Activated B cell treated with CpG ODN at 0.5 μM for 24 hours (primary cell): Measurements from ENCODE around the gene R3HDML. TPM values are rescaled to one million over a fixed set of nuclear protein-coding genes. Genes with fewer than 3 reads are reported as not detected.
"Not testable (repeated sequence)": the region's sequence is repeated elsewhere in the genome, so short reads cannot be mapped to it uniquely, and the experiment has no call there.

ENCODE experiments used
- ATAC-seq: fragments of 200-7000 bp; cut with Tn5 transposase; one replicate; pipeline ENCODE4 v1.10.0; 2021; ENCODE audit warnings: low read depth, mild to moderate bottlenecking, moderate library complexity
- CTCF ChIA-PET: fragments of 350-600 bp; sonication (Branson Sonifier 250); formaldehyde crosslinking; loops from one replicate; lab custom pipeline; 2021; ENCODE audit warnings: antibody characterized with exemption; lab: Charles Lee
- POLR2A ChIA-PET: fragments of 350-600 bp; sonication (Branson Sonifier 250); formaldehyde crosslinking; loops from one replicate; lab custom pipeline; 2021; ENCODE audit warnings: antibody characterized with exemption; lab: Charles Lee
- DNase-seq: peaks from one replicate; pipeline ENCODE4 v3.0.0; 2022
- H3K27ac Mint-ChIP-seq: one replicate; pipeline ENCODE4 v1.8.0; 2020; ENCODE audit warnings: mixed read lengths
- H3K27me3 Mint-ChIP-seq: one replicate; pipeline ENCODE4 v1.8.0; 2021; ENCODE audit warnings: mixed read lengths
- H3K36me3 Mint-ChIP-seq: one replicate; pipeline ENCODE4 v1.8.0; 2021; ENCODE audit warnings: low read depth, mixed read lengths
- H3K4me1 Mint-ChIP-seq: one replicate; pipeline ENCODE4 v1.8.0; 2021; ENCODE audit warnings: mixed read lengths
- H3K4me3 Mint-ChIP-seq: one replicate; pipeline ENCODE4 v1.8.0; 2020; ENCODE audit warnings: mild to moderate bottlenecking, mixed read lengths
- H3K9me3 Mint-ChIP-seq: one replicate; pipeline ENCODE4 v1.8.0; 2020; ENCODE audit warnings: mixed read lengths
- CTCF ChIP-seq: fragments of 200-600 bp; IDR thresholded peaks from one replicate; pipeline ENCODE4 v1.8.0; 2022; ENCODE audit warnings: antibody characterized with exemption, mild to moderate bottlenecking
- intact Hi-C: fragments of 100-400 bp; cut with micrococcal nuclease; formaldehyde crosslinking; loops from one replicate; pipeline ENCODE4 v1.15.1; 2024
- total RNA-seq: library from RNA; stranded (reverse); gene quantifications from 2 replicates; pipeline ENCODE4 v1.2.3, GENCODE V29; 2022

Gene R3HDML
- total RNA-seq, 1 donor from 2014 or later = not detected

DNA sequence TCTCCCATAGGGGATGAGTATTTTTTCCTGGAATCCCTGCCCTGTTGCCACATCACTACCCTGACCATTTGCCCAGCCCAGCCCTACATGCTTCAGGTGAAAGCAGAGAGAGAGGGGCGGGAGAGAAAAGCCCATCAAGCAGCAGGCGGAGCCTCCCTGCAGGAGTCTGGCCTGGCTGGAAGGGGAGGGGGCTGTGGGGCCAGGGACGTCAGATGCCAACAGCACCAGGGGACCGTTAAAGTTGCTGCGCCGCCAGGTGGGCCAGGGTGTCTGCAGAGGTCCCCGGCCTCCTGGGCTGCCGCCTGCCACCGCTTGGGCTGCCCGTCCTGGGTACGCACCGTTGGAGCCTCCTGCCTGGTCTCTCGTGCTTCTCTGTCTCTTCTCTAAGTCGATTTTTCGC lies 757 bp upstream of the R3HDML start:
- Mint-ChIP-seq H3K27me3 (peaks cover 28% of the 10 kb centered on the region), H3K4me1 (no peaks in the 10 kb centered on the region), H3K9me3 (no peaks in the 10 kb centered on the region), H3K4me3 (no peak overlapping the region), H3K36me3 (no peaks in the 10 kb centered on the region), H3K27ac (no peak overlapping the region)
- intact Hi-C loops = no loop called here
- ChIA-PET CTCF (no interaction called here), POLR2A (no interaction called here)
- no peak for TF ChIP-seq CTCF
- ATAC-seq (no peak), DNase-seq (no peak)

DNA sequence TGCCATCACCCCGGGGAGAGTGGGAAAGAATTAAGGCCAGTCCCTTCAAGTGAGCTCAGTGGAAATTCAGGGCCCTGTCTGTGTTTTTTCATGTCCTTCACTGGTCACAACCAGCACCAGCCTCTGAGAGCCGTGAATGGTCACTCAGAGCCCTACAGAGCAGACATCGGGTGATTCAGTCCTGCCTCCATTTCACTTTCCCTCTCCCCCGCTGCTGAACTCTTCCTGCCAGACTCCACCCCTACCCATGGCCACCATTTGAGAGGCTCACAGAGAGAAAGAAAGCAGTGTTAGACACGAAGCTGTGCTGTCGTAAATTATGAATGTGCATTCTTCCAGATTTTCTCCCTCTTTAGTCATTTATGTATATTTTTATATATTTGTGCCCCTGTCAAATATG lies 5.4 kb downstream of the R3HDML start:
- Mint-ChIP-seq H3K36me3 (no peaks in the 10 kb centered on the region), H3K27me3 (peaks cover 11% of the 10 kb centered on the region), H3K4me1 (no peaks in the 10 kb centered on the region), H3K4me3 (no peak overlapping the region), H3K9me3 (no peaks in the 10 kb centered on the region), H3K27ac (no peak overlapping the region)
- intact Hi-C loops = no loop called here
- ChIA-PET CTCF (no interaction called here), POLR2A (no interaction called here)
- DNase-seq (no peak), ATAC-seq (no peak)
- no peak for TF ChIP-seq CTCF

DNA sequence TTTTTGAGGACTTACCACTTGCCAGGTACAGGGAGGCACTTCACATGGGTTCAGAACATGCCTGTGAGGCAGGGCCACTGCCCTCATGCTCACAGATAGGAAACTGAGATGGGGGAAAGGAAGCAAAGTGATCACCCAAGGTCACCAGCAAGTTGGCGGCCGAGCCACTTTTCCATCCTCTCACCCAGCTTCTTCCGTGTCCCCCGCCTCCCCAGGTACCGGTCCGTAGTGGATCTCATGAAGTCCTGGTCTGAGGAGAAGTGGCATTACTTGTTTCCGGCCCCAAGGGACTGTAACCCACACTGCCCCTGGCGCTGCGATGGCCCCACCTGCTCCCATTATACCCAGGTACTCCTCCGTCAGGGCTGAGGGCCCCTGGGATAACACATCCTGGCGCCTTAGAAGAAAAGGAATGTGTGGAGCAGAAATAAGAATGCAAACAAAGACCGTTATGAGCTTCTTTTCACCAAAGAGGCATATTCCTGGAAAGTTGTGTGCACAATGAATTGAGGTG lies 6.4 kb downstream of the R3HDML start:
- H3K27me3 Mint-ChIP-seq = peaks cover 8% of the 10 kb centered on the region
- TF ChIP-seq CTCF = no peak
- DNase-seq (no peak), ATAC-seq (no peak)
- intact Hi-C loops = no loop called here
- no peak overlapping the region for H3K27ac Mint-ChIP-seq
- H3K4me1 Mint-ChIP-seq = no peaks in the 10 kb centered on the region
- no peak overlapping the region for H3K4me3 Mint-ChIP-seq
- ChIA-PET CTCF (no interaction called here), POLR2A (no interaction called here)
- H3K36me3 Mint-ChIP-seq = no peaks in the 10 kb centered on the region
- H3K9me3 Mint-ChIP-seq = no peaks in the 10 kb centered on the region

DNA sequence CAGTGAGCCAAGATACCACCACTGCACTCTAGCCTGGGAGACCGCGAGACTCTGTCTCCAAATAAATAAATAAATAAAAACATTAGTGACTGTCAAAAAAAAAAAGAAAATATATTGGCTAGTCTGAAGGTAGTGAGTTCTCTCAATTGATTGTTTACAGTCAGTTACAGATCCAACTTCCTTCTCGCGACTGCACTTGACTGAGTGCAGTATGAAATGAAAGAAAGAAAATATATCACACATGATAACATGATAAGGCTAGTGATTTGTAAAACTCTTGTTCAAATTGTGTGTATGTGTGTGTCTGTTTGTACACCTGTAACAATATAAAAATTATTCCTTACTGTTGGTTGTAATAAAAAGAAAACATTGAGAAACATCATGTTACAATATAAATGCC lies 7.9 kb downstream of the R3HDML start:
- ChIA-PET CTCF (no interaction called here), POLR2A (no interaction called here)
- no peaks in the 10 kb centered on the region for H3K9me3 Mint-ChIP-seq
- no peak for ATAC-seq
- no peaks in the 10 kb centered on the region for H3K36me3 Mint-ChIP-seq
- peaks cover 7% of the 10 kb centered on the region for H3K27me3 Mint-ChIP-seq
- TF ChIP-seq CTCF = no peak
- no peaks in the 10 kb centered on the region for H3K4me1 Mint-ChIP-seq
- no peak for DNase-seq
- no peak overlapping the region for H3K4me3 Mint-ChIP-seq
- H3K27ac Mint-ChIP-seq = no peak overlapping the region
- intact Hi-C loops = no loop called here

DNA sequence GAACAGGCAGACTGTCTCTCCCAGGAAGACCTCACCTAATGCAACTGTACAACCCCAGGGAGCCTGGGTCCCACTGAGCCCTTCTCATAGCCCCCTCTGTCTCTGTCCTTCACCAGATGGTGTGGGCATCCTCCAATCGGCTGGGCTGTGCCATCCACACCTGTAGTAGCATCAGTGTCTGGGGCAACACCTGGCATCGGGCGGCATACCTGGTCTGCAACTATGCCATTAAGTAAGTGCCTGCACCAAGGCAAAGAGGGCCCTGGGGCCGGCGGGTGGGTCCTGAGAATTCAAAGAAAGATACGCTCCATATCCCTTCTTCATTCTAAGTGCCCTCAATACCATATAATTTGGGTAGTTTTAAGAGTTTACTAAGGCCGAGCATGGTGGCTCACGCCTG lies 8.3 kb downstream of the R3HDML start:
- Mint-ChIP-seq H3K27me3 (peaks cover 7% of the 10 kb centered on the region), H3K4me3 (no peak overlapping the region), H3K9me3 (no peaks in the 10 kb centered on the region), H3K27ac (no peak overlapping the region), H3K4me1 (no peaks in the 10 kb centered on the region), H3K36me3 (no peaks in the 10 kb centered on the region)
- intact Hi-C loops = no loop called here
- CTCF ChIA-PET = no interaction called here
- TF ChIP-seq CTCF = no peak
- DNase-seq (no peak), ATAC-seq (no peak)
- POLR2A ChIA-PET = no interaction called here

DNA sequence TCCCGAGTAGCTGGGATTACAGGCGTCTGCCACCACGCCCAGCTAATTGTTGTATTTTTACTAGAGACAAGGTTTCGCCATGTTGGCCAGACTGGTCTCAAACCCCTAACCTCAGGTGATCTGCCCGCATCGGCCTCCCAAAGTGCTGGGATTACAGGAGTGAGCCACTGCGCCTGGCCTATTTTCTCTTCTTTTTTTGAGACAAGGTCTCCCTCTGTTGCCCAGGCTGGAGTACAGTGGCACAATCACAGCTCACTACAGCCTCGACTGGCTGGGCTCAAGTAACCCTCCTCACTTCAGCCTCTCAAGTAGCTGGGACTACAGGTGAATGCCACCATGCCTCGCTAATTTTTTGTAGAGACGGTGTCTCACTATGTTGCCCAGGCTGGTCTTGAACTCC lies 9.1 kb downstream of the R3HDML start:
- DNase-seq, H3K4me3 Mint-ChIP-seq, H3K27ac Mint-ChIP-seq, H3K4me1 Mint-ChIP-seq, H3K27me3 Mint-ChIP-seq, H3K9me3 Mint-ChIP-seq, H3K36me3 Mint-ChIP-seq, POLR2A ChIA-PET, CTCF ChIA-PET, ATAC-seq, intact Hi-C loops: not testable (repeated sequence)
